ENCODE results near the gene LUZP1. TPM values are rescaled to one million over a fixed set of nuclear protein-coding genes. Genes with fewer than 3 reads are reported as not detected.

The LUZP1 gene
- total and polyA plus RNA-seq, 8 donors: 22.9 to 32.5 (median 29.8) TPM

GRCh38 chr1:23040509-23040908 lies 128.1 kb downstream of the LUZP1 start:
- Histone ChIP-seq H3K4me3 (no peak overlapping the region), H3K4me1 (peaks cover 0 to 4% of the 10 kb centered on the region in 2 donors), H3K27ac (no peak overlapping the region), H3K9me3 (no peaks in the 10 kb centered on the region), H3K36me3 (no peaks in the 10 kb centered on the region), H3K27me3 (no peaks in the 10 kb centered on the region)
- TF ChIP-seq CTCF (IDR thresholded peaks at IDR 0.05): no peak
- DNase-seq (no peak), ATAC-seq (no peak)
- intact Hi-C loops (cut with DNase I): no loop called here

GRCh38 chr1:23039308-23039826 lies 129.3 kb downstream of the LUZP1 start:
- Histone ChIP-seq H3K9me3 (no peaks in the 10 kb centered on the region), H3K4me3 (no peak overlapping the region), H3K4me1 (peaks cover 0 to 4% of the 10 kb centered on the region in 2 donors), H3K36me3 (no peaks in the 10 kb centered on the region), H3K27me3 (no peaks in the 10 kb centered on the region), H3K27ac (no peak overlapping the region)
- ATAC-seq (no peak), DNase-seq (no peak)
- intact Hi-C loops (cut with DNase I): no loop called here
- no peak for TF ChIP-seq CTCF (IDR thresholded peaks at IDR 0.05)

- Histone ChIP-seq H3K27me3 (no peaks in the 10 kb centered on the region), H3K9me3 (no peaks in the 10 kb centered on the region), H3K4me3 (no peak overlapping the region), H3K36me3 (no peaks in the 10 kb centered on the region), H3K4me1 (peaks cover 0 to 4% of the 10 kb centered on the region in 2 donors), H3K27ac (no peak overlapping the region)
- ATAC-seq: no peak
- intact Hi-C loops (cut with DNase I): no loop called here
- DNase-seq: no peak
- TF ChIP-seq CTCF (IDR thresholded peaks at IDR 0.05): no peak
Observed at GRCh38 chr1:23037081-23037740, 131.4 kb downstream of the LUZP1 start.

- intact Hi-C loops (cut with DNase I): no loop called here
- peaks cover 0 to 4% of the 10 kb centered on the region in 2 donors for H3K4me1 ChIP-seq
- ATAC-seq: no peak
- no peak for DNase-seq
- H3K9me3 ChIP-seq: no peaks in the 10 kb centered on the region
- no peaks in the 10 kb centered on the region for H3K36me3 ChIP-seq
- no peak overlapping the region for H3K27ac ChIP-seq
- H3K27me3 ChIP-seq: no peaks in the 10 kb centered on the region
- TF ChIP-seq CTCF (IDR thresholded peaks at IDR 0.05): no peak
- H3K4me3 ChIP-seq: no peak overlapping the region
Observed at GRCh38 chr1:23035823-23036452, 132.7 kb downstream of the LUZP1 start.

Small RNA genes within 50 kb of the gene (microRNA-seq; reads per million reads assigned to microRNA genes)
- 0.50 to 0.82 reads per million in 2 donors for gene MIR3115
- gene MIR4419A: 0 reads per million in 2 donors

Other genes starting within 250 kb of the LUZP1 start
- gene LACTBL1, start 196.0 kb downstream of the LUZP1 start, total RNA-seq: not detected
- not detected for gene LACTBL1, start 196.0 kb downstream of the LUZP1 start, polyA plus RNA-seq (ENCODE audit: insufficient read length in 6 of 6)
- not detected for gene TEX46, start 153.0 kb downstream of the LUZP1 start, total RNA-seq
- gene TEX46, start 153.0 kb downstream of the LUZP1 start, polyA plus RNA-seq (ENCODE audit: insufficient read length in 6 of 6): under 1 TPM in 1 of 6 donors, not detected in 5; 0.29 TPM
- 10 to 100 TPM; 39.5 to 40.8 TPM for gene KDM1A, start 149.4 kb downstream of the LUZP1 start, total RNA-seq
- gene KDM1A, start 149.4 kb downstream of the LUZP1 start, polyA plus RNA-seq (ENCODE audit: insufficient read length in 6 of 6): 100 to 1,000 TPM; 114 to 126 (median 119) TPM
- gene HTR1D, start 48.6 kb upstream of the LUZP1 start, total RNA-seq: under 1 TPM; 0.15 to 0.26 TPM
- gene HTR1D, start 48.6 kb upstream of the LUZP1 start, polyA plus RNA-seq (ENCODE audit: insufficient read length in 6 of 6): under 1 TPM; 0.07 to 0.24 (median 0.16) TPM
- gene HNRNPR, start 175.4 kb upstream of the LUZP1 start, total RNA-seq: 100 to 1,000 TPM in 1 of 2 donors, 10 to 100 TPM in 1; 84.3 to 108 TPM
- gene HNRNPR, start 175.4 kb upstream of the LUZP1 start, polyA plus RNA-seq (ENCODE audit: insufficient read length in 6 of 6): 100 to 1,000 TPM; 213 to 277 (median 229) TPM
- gene ZNF436, start 201.0 kb upstream of the LUZP1 start, total RNA-seq: 10 to 100 TPM in 1 of 2 donors, 1 to 10 TPM in 1; 9.2 to 10.2 TPM
- 10 to 100 TPM; 30.2 to 38.8 (median 35.5) TPM for gene ZNF436, start 201.0 kb upstream of the LUZP1 start, polyA plus RNA-seq (ENCODE audit: insufficient read length in 6 of 6)

Measured in left lung (tissue), 10 donors.